ENCODE data around the gene CEACAM5. TPM values are rescaled to one million over a fixed set of nuclear protein-coding genes. Genes with fewer than 3 reads are reported as not detected.

Gene CEACAM5
- total and polyA plus RNA-seq, 2 of the 4 experiments (the other 2 are of a cell fraction) = not detected

- Histone ChIP-seq H3K4ac (ENCODE audit: low read depth, low read length) (no peak overlapping the region), H3K27me3 (ENCODE audit: control insufficient read depth, insufficient read depth, low read length) (no peaks in the 10 kb centered on the region), H2BK20ac (ENCODE audit: low read depth, low read length) (no peak overlapping the region), H2BK5ac (ENCODE audit: low read depth, low read length, poor library complexity, severe bottlenecking) (no peak overlapping the region), H2AFZ (replicated peaks; ENCODE audit: low read length, poor library complexity) (no peak overlapping the region), H4K91ac (ENCODE audit: insufficient read depth, low read depth, low read length) (no peak overlapping the region), H4K8ac (ENCODE audit: low read depth in 2 of 2, low read length in 2 of 2) (no peak overlapping the region), H3K36me3 (ENCODE audit: control insufficient read depth, insufficient read depth, low read length) (no peaks in the 10 kb centered on the region), H3K23ac (ENCODE audit: low read depth, low read length) (no peak overlapping the region), H3K9me1 (ENCODE audit: insufficient read depth, low read length) (no peaks in the 10 kb centered on the region), H4K20me1 (ENCODE audit: insufficient read depth, low read length) (no peaks in the 10 kb centered on the region), H3K18ac (ENCODE audit: low read depth, low read length) (no peak overlapping the region), H3K79me1 (ENCODE audit: low read depth in 1 of 2, low read length in 2 of 2) (no peaks in the 10 kb centered on the region), H3K4me3 (ENCODE audit: insufficient read depth, low read depth, low read length) (no peak overlapping the region), H3K9ac (ENCODE audit: low read depth, low read length) (no peak overlapping the region), H3K14ac (replicated peaks; ENCODE audit: low read depth, low read length) (no peak overlapping the region), H2BK120ac (ENCODE audit: low read depth, low read length) (no peak overlapping the region), H2BK15ac (ENCODE audit: low read depth, low read length) (no peak overlapping the region), H4K5ac (ENCODE audit: low read depth, low read length) (no peak overlapping the region), H3K9me3 (ENCODE audit: control insufficient read depth, insufficient read depth, low read length) (no peaks in the 10 kb centered on the region), H2AK9ac (replicated peaks; ENCODE audit: low read depth, low read length, poor library complexity) (no peak overlapping the region), H3K4me2 (ENCODE audit: low read depth, low read length) (no peak overlapping the region), H3K56ac (ENCODE audit: extremely low read depth, insufficient read depth, low read length) (no peak overlapping the region), H3K27ac (ENCODE audit: insufficient read depth, low read length) (no peak overlapping the region), H2AK5ac (ENCODE audit: low read depth, low read length) (no peak overlapping the region), H3K4me1 (ENCODE audit: control insufficient read depth, insufficient read depth, low read length) (no peaks in the 10 kb centered on the region)
- ATAC-seq (ENCODE audit: low read depth) = no peak
- CTCF ChIA-PET = interaction anchor here (0.9 kb wide), 1 partner anchor 58 kb away, joined by 5 read pairs; no protein-coding TSS in a partner anchor
- dilution Hi-C loops (cut with HindIII; ENCODE audit: low sequenced_read_pairs, unreplicated experiment) (no loop called here), in situ Hi-C loops (cut with MboI; ENCODE audit: low sequenced_read_pairs) (no loop called here), intact Hi-C loops (cut with micrococcal nuclease) (no loop called here)
- DNase-seq = no peak
- TF ChIP-seq FOS (IDR thresholded peaks at IDR 0.05; ENCODE audit: low read depth, low read length) = no peak
- TF ChIP-seq CTCF (conservative IDR thresholded peaks at IDR 0.05; ENCODE audit: low read depth, low read length) = no peak
- TF ChIP-seq CHD1 (IDR thresholded peaks at IDR 0.05; ENCODE audit: low read depth, low read length) = no peak
- TF ChIP-seq CEBPB (IDR thresholded peaks at IDR 0.05; ENCODE audit: low read depth, low read length) = no peak
- no peak for TF ChIP-seq MAZ (IDR thresholded peaks at IDR 0.05; ENCODE audit: borderline replicate concordance, low read depth, low read length)
- no peak for TF ChIP-seq RAD21 (IDR thresholded peaks at IDR 0.05; ENCODE audit: low read length)
- BruUV-seq (replicated peaks) = no TSS peak
- POLR2A ChIA-PET (ENCODE audit: unreplicated experiment) = no interaction called here
- 80% methylated on average over 1 of the region's 2 CpGs; no CpG with 5 or more reads in 1 of the 2 experiments for WGBS, 2 experiments (ENCODE audit: extremely low coverage in 2 of 2, insufficient read length in 1 of 2)
Observed at GRCh38 chr19:41695745-41696144, 12.7 kb upstream of the CEACAM5 start.

Measured in IMR-90 (cell line).